ENCODE data around the gene VCX2.
"Not testable (repeated sequence)": the region's sequence is repeated elsewhere in the genome, so short reads cannot be mapped to it uniquely, and the experiment has no call there.

The VCX2 gene

GRCh38 chrX:8171169-8171568, at the start of gene VCX2:
Gene VCX2, minus strand, starts transcription at chrX:8171267. Its CDS starts 624 bp downstream, at chrX:8170643.
- H3K36me3 Mint-ChIP-seq (ENCODE audit: low read depth); H3K4me1 Mint-ChIP-seq (ENCODE audit: low read depth); H3K4me3 Mint-ChIP-seq; H3K27me3 Mint-ChIP-seq (ENCODE audit: low read depth); H3K27ac Mint-ChIP-seq; H3K9me3 Mint-ChIP-seq: not testable (repeated sequence)

GRCh38 chrX:8204943-8205342, 33.9 kb upstream of the VCX2 start:
- Mint-ChIP-seq H3K4me3 (no peak overlapping the region), H3K9me3 (peaks cover 3% of the 10 kb centered on the region), H3K36me3 (ENCODE audit: low read depth) (no peaks in the 10 kb centered on the region), H3K27ac (no peak overlapping the region), H3K27me3 (ENCODE audit: low read depth) (no peaks in the 10 kb centered on the region), H3K4me1 (ENCODE audit: low read depth) (no peaks in the 10 kb centered on the region)

GRCh38 chrX:8204169-8204935, 33.3 kb upstream of the VCX2 start:
- Mint-ChIP-seq H3K36me3 (ENCODE audit: low read depth) (no peaks in the 10 kb centered on the region), H3K4me3 (no peak overlapping the region), H3K27ac (no peak overlapping the region), H3K4me1 (ENCODE audit: low read depth) (no peaks in the 10 kb centered on the region), H3K27me3 (ENCODE audit: low read depth) (no peaks in the 10 kb centered on the region), H3K9me3 (peaks cover 3% of the 10 kb centered on the region)

- no peak overlapping the region for H3K27ac Mint-ChIP-seq
- H3K4me1 Mint-ChIP-seq (ENCODE audit: low read depth): no peaks in the 10 kb centered on the region
- no peaks in the 10 kb centered on the region for H3K27me3 Mint-ChIP-seq (ENCODE audit: low read depth)
- no peak overlapping the region for H3K4me3 Mint-ChIP-seq
- H3K9me3 Mint-ChIP-seq: no peaks in the 10 kb centered on the region
- no peaks in the 10 kb centered on the region for H3K36me3 Mint-ChIP-seq (ENCODE audit: low read depth)
Observed at GRCh38 chrX:8201896-8202331, 30.8 kb upstream of the VCX2 start.

DNA sequence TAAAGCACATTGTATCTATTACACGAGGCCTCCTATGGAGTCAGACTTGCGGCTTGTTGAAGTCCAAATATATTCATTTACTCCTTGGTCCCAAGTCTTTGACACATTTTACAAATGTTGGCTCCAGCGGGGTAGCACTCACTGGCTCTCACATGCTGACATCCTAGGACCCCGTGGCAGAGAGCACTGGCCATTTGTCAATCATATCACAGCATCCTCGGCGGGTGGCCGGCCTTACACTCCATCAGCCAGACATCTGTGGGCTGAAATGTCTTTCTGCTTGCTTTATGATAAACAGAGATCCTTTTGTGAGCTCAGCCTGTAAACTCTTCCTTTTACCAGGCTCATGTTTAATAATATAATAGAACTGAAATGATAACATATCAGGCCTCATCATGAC, 25.7 kb upstream of the VCX2 start:
- no peaks in the 10 kb centered on the region for H3K9me3 Mint-ChIP-seq
- no peaks in the 10 kb centered on the region for H3K4me1 Mint-ChIP-seq (ENCODE audit: low read depth)
- H3K27ac Mint-ChIP-seq: no peak overlapping the region

DNA sequence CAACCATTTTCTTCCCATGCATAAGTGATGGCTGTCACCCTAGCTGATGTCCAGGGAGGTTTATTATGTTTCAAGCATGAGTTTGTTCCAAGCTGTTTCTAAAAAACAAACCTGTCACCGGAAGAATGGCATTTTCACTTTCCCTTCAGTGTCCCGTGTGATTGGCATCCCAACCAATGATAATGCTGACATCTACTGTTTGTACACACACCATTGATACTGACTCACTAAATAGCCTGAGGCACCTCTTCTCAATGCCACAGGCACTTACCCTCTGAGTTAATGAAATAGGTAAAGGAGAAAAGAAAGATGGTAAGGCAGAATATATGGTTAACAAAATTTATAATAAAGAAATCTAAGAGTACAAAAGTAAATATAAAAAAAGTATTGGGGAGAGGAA, 23.1 kb upstream of the VCX2 start:
- Mint-ChIP-seq H3K36me3 (ENCODE audit: low read depth) (no peaks in the 10 kb centered on the region), H3K27ac (no peak overlapping the region), H3K27me3 (ENCODE audit: low read depth) (no peaks in the 10 kb centered on the region), H3K4me3 (no peak overlapping the region), H3K4me1 (ENCODE audit: low read depth) (no peaks in the 10 kb centered on the region), H3K9me3 (no peaks in the 10 kb centered on the region)

More for the DNA sequence above, 25.7 kb upstream of the VCX2 start:
- Mint-ChIP-seq H3K27me3 (ENCODE audit: low read depth) (no peaks in the 10 kb centered on the region), H3K4me3 (no peak overlapping the region), H3K36me3 (ENCODE audit: low read depth) (no peaks in the 10 kb centered on the region)

DNA sequence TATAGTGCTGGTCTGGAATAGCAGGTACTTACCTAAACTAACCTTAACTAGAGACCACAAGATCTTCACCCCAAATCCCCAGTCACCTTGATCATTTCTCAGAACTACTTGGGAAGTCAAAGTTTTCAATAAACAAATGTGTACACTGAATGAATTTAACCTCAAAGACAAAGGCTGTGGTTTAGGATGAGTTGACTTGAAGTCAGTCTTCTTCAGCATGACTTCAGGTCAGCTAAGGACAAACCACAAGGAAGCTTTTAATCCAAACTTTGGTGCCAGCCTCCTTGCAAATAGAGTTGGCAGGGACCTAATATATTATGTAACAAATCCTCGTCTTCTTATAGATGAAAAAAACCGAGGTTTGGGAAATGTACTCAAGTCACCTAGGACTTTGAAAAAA, 21.2 kb upstream of the VCX2 start:
- Mint-ChIP-seq H3K4me3 (no peak overlapping the region), H3K27me3 (ENCODE audit: low read depth) (no peaks in the 10 kb centered on the region), H3K36me3 (ENCODE audit: low read depth) (no peaks in the 10 kb centered on the region), H3K27ac (no peak overlapping the region), H3K9me3 (no peaks in the 10 kb centered on the region), H3K4me1 (ENCODE audit: low read depth) (no peaks in the 10 kb centered on the region)

DNA sequence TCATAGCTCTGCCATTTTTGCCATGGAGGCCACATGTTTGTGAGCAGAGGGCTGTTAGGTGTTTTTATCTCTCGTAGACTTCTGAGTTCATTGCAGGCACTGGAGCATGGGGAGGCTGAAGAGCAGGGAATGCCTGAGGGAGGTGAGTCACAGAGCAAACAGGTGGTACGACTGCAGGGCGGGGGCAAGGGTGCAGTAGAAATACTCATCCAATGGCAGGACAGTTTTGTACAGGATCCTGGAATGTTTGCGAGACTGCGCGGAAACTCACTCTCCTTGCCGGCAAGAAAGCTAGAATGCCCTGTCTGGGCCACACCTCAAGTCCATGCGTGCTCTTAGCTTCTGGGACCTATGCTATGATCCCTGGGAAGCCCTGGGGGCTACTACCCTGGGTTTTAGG, 20.0 kb upstream of the VCX2 start:
- Mint-ChIP-seq H3K27me3 (ENCODE audit: low read depth) (no peaks in the 10 kb centered on the region), H3K36me3 (ENCODE audit: low read depth) (no peaks in the 10 kb centered on the region), H3K4me1 (ENCODE audit: low read depth) (no peaks in the 10 kb centered on the region), H3K27ac (no peak overlapping the region), H3K4me3 (no peak overlapping the region), H3K9me3 (no peaks in the 10 kb centered on the region)

DNA sequence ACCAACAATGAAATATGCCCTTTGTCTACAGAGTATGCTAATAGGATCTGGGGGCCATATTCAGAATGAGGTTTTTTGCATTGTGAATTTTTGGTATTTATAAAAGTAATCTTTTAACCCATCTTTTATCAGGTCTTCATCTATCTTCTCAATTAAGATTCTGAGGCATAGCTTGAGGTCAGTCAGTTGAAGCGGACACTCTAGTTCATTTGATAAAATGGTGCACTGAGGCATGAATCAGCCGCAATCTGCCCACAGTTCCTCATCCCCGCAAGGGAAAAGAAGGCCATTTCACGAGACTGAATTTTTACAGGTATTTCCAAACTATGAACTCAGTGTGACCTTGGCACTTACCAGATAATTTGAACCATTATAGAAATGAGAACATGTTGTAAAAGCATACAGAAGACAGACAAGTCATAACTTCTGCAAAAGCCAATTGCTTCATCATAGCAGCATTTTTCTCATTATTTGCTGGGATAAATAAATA, 19.3 kb upstream of the VCX2 start:
- Mint-ChIP-seq H3K27ac (no peak overlapping the region), H3K4me3 (no peak overlapping the region), H3K27me3 (ENCODE audit: low read depth) (no peaks in the 10 kb centered on the region), H3K9me3 (no peaks in the 10 kb centered on the region), H3K4me1 (ENCODE audit: low read depth) (no peaks in the 10 kb centered on the region), H3K36me3 (ENCODE audit: low read depth) (no peaks in the 10 kb centered on the region)

- Mint-ChIP-seq H3K4me3 (no peak overlapping the region), H3K4me1 (ENCODE audit: low read depth) (no peaks in the 10 kb centered on the region), H3K9me3 (no peaks in the 10 kb centered on the region), H3K27ac (no peak overlapping the region), H3K36me3 (ENCODE audit: low read depth) (no peaks in the 10 kb centered on the region), H3K27me3 (ENCODE audit: low read depth) (no peaks in the 10 kb centered on the region)
Observed at GRCh38 chrX:8189096-8189830, 18.2 kb upstream of the VCX2 start.

- no peak overlapping the region for H3K4me3 Mint-ChIP-seq
- H3K27me3 Mint-ChIP-seq (ENCODE audit: low read depth): no peaks in the 10 kb centered on the region
- H3K27ac Mint-ChIP-seq: no peak overlapping the region
- H3K4me1 Mint-ChIP-seq (ENCODE audit: low read depth): no peaks in the 10 kb centered on the region
- no peaks in the 10 kb centered on the region for H3K9me3 Mint-ChIP-seq
- no peaks in the 10 kb centered on the region for H3K36me3 Mint-ChIP-seq (ENCODE audit: low read depth)
Observed at GRCh38 chrX:8183346-8183745, 12.3 kb upstream of the VCX2 start.

DNA sequence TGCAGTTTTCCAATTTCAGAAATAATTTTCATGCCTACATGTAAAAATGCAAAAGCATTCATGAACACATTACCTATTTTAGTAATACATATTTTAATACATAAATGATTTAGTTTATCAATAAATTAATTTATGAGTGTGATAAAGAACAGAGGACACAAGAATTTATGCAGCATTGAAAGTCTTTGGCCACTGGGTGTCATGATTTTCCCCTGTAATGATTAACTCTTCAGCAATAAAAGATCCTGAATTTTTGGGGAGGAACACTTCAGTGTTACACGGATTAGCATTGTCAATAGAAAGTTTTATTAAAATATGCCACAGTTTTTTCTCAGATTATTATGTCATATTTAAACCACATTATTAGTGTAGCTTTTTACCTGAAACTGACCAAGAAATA, 8.6 kb upstream of the VCX2 start:
- Mint-ChIP-seq H3K36me3 (ENCODE audit: low read depth) (no peaks in the 10 kb centered on the region), H3K4me3 (no peak overlapping the region), H3K4me1 (ENCODE audit: low read depth) (no peaks in the 10 kb centered on the region), H3K9me3 (no peaks in the 10 kb centered on the region), H3K27ac (no peak overlapping the region), H3K27me3 (ENCODE audit: low read depth) (no peaks in the 10 kb centered on the region)

DNA sequence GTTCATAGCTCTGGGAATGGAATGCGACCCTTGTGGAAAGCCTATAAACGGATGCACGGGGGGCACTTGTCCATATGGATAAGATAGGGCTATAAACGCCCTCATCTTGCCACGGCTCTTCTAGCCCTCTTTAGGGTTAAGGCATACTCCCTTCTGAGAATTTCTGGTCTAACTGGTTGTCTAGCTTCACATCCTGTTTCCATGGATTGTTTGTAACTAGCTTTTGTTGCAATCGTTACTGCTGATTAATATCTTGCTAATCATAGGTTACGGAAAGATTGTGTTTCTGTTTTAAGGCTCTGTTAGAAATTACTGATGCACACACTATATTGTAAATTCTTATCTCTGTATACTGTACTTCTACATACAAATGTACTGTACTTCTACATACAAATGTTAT, 17.1 kb downstream of the VCX2 start:
- H3K27ac Mint-ChIP-seq; H3K4me1 Mint-ChIP-seq (ENCODE audit: low read depth); H3K27me3 Mint-ChIP-seq (ENCODE audit: low read depth); H3K36me3 Mint-ChIP-seq (ENCODE audit: low read depth); H3K4me3 Mint-ChIP-seq: not testable (repeated sequence)
- H3K9me3 Mint-ChIP-seq: peaks cover 21% of the 10 kb centered on the region

- Mint-ChIP-seq H3K4me3 (no peak overlapping the region), H3K27me3 (ENCODE audit: low read depth) (no peaks in the 10 kb centered on the region), H3K4me1 (ENCODE audit: low read depth) (no peaks in the 10 kb centered on the region), H3K9me3 (peaks cover 24% of the 10 kb centered on the region), H3K36me3 (ENCODE audit: low read depth) (no peaks in the 10 kb centered on the region), H3K27ac (no peak overlapping the region)
Observed at GRCh38 chrX:8147226-8147625, 23.8 kb downstream of the VCX2 start.

- Mint-ChIP-seq H3K4me1 (ENCODE audit: low read depth) (no peaks in the 10 kb centered on the region), H3K27ac (no peak overlapping the region), H3K36me3 (ENCODE audit: low read depth) (no peaks in the 10 kb centered on the region), H3K9me3 (peaks cover 15% of the 10 kb centered on the region), H3K27me3 (ENCODE audit: low read depth) (no peaks in the 10 kb centered on the region), H3K4me3 (no peak overlapping the region)
Observed at GRCh38 chrX:8144925-8145324, 26.1 kb downstream of the VCX2 start.
